Ascending aorta (tissue), 2 donors: Measurements from ENCODE around the gene RAD51B. TPM values are rescaled to one million over a fixed set of nuclear protein-coding genes. Genes with fewer than 3 reads are reported as not detected.
A peak's percentile ranks its signal among the peaks of the same experiment; 100 is the strongest.

Source experiments
- DNase-seq, 2 donors: peaks; one replicate each; pipeline ENCODE4 v3.0.0-alpha.2; 2019; ENCODE audit warnings: low spot score in 2 of 2
- H3K27ac ChIP-seq, 2 donors: fragments of 200-600 bp; sonication (generic); one replicate each; pipeline ENCODE4 v1.5.1; 2016 to 2017; ENCODE audit warnings: mild to moderate bottlenecking in 1 of 2
- H3K27me3 ChIP-seq: fragments of 200-600 bp; sonication (generic); one replicate; pipeline ENCODE4 v1.5.1; 2017
- H3K36me3 ChIP-seq, 2 donors: fragments of 200-600 bp; sonication (generic); one replicate each; pipeline ENCODE4 v1.5.1; 2016
- H3K4me1 ChIP-seq, 2 donors: fragments of 200-600 bp; sonication (generic); one replicate each; pipeline ENCODE4 v1.5.1; 2016 to 2017; ENCODE audit warnings: mild to moderate bottlenecking in 1 of 2
- H3K4me3 ChIP-seq, 2 donors: fragments of 200-600 bp; sonication (generic); one replicate each; pipeline ENCODE4 v1.5.1; 2016 to 2017; ENCODE audit warnings: mild to moderate bottlenecking in 1 of 2
- H3K9me3 ChIP-seq, 2 donors: fragments of 200-600 bp; sonication (generic); one replicate each; pipeline ENCODE4 v1.5.1; 2016
- intact Hi-C: fragments of 100-400 bp; cut with DNase I; formaldehyde crosslinking; loops from one replicate; pipeline ENCODE4 v1.15.1; 2023
- total RNA-seq: library from RNA; depleted of rRNA; stranded (reverse); fragments of >200 nt; gene quantifications from one replicate; pipeline ENCODE4 v1.1.0, GENCODE V29; 2016
- TF ChIP-seq, protein P1 (sequence below), 3 experiments: fragments of 200-600 bp in 2 of 3; fragments of 450-650 bp in 1 of 3; sonication (generic) in 2 of 3; IDR thresholded peaks; one replicate each; pipeline ENCODE4 v1.5.1; 2016 to 2019; ENCODE audit warnings: antibody characterized with exemption in 3 of 3, mild to moderate bottlenecking in 1 of 3, moderate library complexity in 1 of 3

Gene RAD51B
- total RNA-seq, 1 donor from 2014 or later, result not detected

DNA sequence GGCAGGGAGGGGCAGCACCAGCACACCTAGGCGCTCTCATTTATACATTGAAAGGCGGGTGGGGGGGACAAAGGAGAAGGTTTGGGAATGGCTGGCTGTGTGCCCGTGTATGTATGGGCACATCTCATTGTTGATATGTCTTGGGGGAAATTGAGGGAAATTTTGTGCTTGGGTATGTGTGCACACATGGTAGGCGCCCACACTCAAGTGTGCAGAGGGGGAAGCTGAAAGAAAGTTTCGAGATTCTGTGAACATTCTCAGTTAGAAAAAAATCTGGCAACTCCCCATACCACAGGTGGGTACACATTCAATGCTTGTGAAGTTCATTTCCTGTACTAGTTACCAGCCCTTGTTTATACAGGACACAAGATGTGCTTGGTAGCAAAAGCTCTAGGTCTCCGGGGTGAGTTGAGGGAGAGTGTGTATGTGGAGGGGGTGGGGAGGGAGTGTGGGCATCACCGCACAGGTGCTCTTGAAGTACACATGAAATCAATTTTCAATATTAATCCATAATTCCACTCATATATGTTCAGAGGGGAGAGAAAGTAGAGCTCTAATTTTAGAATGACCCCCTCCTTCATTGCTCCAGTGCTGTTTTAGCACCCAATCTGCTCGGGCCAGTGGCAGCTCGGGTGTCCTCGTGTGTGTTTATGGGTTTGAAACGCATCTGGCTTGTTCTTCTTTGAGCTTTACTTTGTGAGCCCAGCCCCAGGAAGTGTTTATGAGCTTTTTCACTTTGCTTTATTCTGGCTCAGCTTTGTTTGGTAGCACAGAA lies 687.3 kb downstream of the RAD51B start:
- Histone ChIP-seq H3K27me3 (no peaks in the 10 kb centered on the region), H3K9me3 (no peaks in the 10 kb centered on the region), H3K4me1 (peaks cover 13 to 35% of the 10 kb centered on the region in 2 donors), H3K36me3 (no peaks in the 10 kb centered on the region), H3K27ac (peak overlapping the region; percentile 38 to 44), H3K4me3 (no peak overlapping the region)
- intact Hi-C loops, result loop anchor here (5.0 kb wide), 1 partner anchor 110 kb away; no protein-coding TSS in a partner anchor
- TF ChIP-seq, protein P1, sequence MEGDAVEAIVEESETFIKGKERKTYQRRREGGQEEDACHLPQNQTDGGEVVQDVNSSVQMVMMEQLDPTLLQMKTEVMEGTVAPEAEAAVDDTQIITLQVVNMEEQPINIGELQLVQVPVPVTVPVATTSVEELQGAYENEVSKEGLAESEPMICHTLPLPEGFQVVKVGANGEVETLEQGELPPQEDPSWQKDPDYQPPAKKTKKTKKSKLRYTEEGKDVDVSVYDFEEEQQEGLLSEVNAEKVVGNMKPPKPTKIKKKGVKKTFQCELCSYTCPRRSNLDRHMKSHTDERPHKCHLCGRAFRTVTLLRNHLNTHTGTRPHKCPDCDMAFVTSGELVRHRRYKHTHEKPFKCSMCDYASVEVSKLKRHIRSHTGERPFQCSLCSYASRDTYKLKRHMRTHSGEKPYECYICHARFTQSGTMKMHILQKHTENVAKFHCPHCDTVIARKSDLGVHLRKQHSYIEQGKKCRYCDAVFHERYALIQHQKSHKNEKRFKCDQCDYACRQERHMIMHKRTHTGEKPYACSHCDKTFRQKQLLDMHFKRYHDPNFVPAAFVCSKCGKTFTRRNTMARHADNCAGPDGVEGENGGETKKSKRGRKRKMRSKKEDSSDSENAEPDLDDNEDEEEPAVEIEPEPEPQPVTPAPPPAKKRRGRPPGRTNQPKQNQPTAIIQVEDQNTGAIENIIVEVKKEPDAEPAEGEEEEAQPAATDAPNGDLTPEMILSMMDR (IDR thresholded peaks at IDR 0.05), result no peak
- no peak for DNase-seq

DNA sequence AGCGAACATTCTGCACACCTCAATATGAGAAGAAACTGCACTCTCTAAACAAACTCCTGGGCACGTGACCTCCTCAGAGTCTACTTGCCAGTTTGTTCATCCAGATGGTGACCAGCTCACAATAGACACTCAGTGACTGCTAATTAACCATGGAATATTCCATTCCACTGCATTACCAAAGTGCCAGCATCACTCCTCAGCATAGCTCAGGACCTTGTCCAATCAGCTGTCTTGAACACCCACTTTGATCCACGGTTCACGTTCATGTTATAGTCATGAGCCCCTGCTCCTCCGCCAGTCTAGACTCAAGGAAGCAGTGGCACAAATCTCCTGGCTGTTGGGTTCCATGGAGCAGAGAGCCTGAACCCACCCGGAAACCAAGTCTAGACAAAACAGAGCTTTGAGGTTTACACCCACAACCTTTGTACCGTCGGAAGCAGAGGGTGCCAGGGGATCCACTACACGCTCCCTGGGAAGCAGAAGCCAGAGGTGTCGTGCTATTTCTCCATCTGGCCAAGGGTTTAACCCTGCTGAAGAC lies 688.0 kb downstream of the RAD51B start:
- H3K4me1 ChIP-seq, result peaks cover 13 to 41% of the 10 kb centered on the region in 2 donors

DNA sequence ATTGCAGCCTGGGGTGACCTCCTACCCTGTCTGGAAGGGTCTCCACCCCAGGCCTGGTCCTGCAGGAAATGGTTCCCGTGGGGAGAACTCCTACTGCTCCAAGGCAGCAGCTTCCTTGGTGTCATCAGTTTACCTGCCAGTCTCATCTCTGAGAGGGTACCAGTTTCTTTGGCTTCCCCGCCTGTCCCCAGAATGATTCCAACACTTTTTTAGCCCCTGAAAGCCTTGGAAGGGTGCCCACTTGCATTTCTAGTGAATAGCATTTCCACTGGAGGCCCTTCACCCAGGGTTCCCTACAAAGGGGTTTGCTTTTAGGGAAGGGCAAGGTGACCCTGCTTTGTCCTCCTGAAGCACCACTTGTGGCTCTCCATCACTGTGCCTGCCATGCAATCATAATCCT lies 689.0 kb downstream of the RAD51B start:
- no peak overlapping the region for H3K27ac ChIP-seq
- no peaks in the 10 kb centered on the region for H3K27me3 ChIP-seq
- H3K4me1 ChIP-seq, result peaks cover 13 to 46% of the 10 kb centered on the region in 2 donors
- no peak for DNase-seq
- no peaks in the 10 kb centered on the region for H3K9me3 ChIP-seq
- H3K36me3 ChIP-seq, result no peaks in the 10 kb centered on the region
- TF ChIP-seq, protein P1 (IDR thresholded peaks at IDR 0.05), result no peak
- H3K4me3 ChIP-seq, result no peak overlapping the region
- intact Hi-C loops, result loop anchor here (5.0 kb wide), 1 partner anchor 111 kb away; no protein-coding TSS in a partner anchor

More for the DNA sequence above, 688.0 kb downstream of the RAD51B start:
- H3K27me3 ChIP-seq, result no peaks in the 10 kb centered on the region
- TF ChIP-seq, protein P1 (IDR thresholded peaks at IDR 0.05), result no peak
- H3K9me3 ChIP-seq, result no peaks in the 10 kb centered on the region
- intact Hi-C loops, result loop anchor here (5.0 kb wide), 1 partner anchor 110 kb away; no protein-coding TSS in a partner anchor
- H3K27ac ChIP-seq, result no peak overlapping the region
- DNase-seq, result no peak
- no peak overlapping the region for H3K4me3 ChIP-seq
- no peaks in the 10 kb centered on the region for H3K36me3 ChIP-seq

DNA sequence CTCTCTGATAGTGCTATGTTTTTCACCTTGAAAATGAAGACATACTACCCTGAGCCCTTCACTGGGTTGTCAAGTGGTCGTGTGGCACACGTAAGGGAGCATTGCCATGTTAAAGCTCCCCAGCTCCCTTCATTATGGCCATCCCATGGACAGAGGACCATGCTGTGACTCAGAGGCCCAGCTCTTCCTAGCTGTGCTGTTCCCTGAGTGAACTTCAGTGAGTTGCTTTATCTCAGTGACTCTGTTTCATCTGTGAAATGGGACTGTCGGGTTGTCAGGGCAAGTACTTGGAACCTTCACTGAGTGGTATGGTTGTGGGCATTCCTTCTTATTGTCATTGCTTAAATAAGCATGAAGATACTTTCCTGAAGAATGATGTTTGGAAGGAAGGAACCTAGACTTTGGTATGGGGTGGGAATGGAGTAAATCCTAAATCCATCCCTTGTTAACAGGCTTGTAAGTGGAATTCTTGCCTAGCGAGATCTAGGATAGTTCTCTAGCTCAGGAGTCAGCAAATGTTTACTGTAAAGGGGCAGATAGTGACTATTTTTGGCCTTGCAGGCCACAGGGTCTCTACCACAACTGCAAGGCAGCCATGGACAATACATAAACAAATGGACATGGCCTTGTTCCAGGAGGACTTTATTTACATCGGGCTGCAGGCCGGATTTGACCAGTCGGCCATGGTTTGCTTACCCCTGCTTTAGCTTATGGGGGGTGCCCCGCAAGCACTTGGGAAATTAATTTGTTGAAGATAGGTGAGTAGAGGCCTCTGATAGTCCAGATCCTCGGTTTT lies 689.8 kb downstream of the RAD51B start:
- DNase-seq, result no peak
- no peaks in the 10 kb centered on the region for H3K9me3 ChIP-seq
- no peak overlapping the region for H3K4me3 ChIP-seq
- intact Hi-C loops, result loop anchor here (5.0 kb wide), 1 partner anchor 112 kb away; no protein-coding TSS in a partner anchor
- H3K27me3 ChIP-seq, result no peaks in the 10 kb centered on the region
- H3K4me1 ChIP-seq, result peaks cover 13 to 46% of the 10 kb centered on the region in 2 donors
- TF ChIP-seq, protein P1 (IDR thresholded peaks at IDR 0.05), result no peak
- peak overlapping the region; percentile 75 to 83 for H3K27ac ChIP-seq
- no peaks in the 10 kb centered on the region for H3K36me3 ChIP-seq
